Testis (tissue), 2 donors: ENCODE data around the gene KIAA0513.

Source experiments
- POLR2A ChIP-seq: fragments of 450-650 bp; IDR thresholded peaks from one replicate; pipeline ENCODE4 v1.6.1; 2017; ENCODE audit warnings: antibody characterized with exemption, mild to moderate bottlenecking, moderate library complexity
- TF ChIP-seq, protein P1 (sequence below), 3 experiments: fragments of 450-650 bp in 2 of 3; fragments of 200-600 bp in 1 of 3; sonication (generic) in 1 of 3; IDR thresholded peaks; one replicate each; pipeline ENCODE4 v1.5.1; 2016 to 2019; ENCODE audit warnings: antibody characterized with exemption in 3 of 3, mild to moderate bottlenecking in 2 of 3, moderate library complexity in 1 of 3

DNA sequence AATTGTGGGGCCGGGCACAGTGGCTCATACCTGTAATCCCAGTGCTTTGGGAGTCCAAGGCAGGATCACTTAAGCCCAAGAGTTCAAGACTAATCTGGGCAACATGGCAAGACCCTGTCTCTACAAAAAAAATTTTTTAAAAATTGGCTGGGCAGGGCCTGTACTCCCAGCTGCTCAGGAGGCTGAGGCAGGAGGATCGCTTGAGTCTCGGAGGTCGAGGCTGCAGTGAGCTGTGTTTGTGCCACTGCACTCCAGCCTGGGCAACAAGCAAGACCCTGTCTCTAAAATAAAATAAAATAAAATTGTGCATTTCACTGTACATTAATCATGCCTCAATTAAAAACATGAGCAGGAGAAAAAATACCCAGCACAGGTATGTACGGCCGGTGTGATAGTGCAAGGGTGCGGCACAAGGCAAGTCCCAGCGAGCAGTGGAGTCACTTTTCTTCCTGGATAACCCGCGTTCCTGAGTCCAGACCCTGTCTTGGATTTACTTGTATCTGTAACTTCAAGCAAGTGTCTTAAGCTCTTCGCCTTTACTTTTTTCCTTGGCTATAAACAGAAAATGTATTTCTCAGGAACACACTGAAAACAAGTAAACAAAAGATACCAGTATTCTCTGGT lies 27.6 kb upstream of the KIAA0513 start:
- TF ChIP-seq, protein P1, sequence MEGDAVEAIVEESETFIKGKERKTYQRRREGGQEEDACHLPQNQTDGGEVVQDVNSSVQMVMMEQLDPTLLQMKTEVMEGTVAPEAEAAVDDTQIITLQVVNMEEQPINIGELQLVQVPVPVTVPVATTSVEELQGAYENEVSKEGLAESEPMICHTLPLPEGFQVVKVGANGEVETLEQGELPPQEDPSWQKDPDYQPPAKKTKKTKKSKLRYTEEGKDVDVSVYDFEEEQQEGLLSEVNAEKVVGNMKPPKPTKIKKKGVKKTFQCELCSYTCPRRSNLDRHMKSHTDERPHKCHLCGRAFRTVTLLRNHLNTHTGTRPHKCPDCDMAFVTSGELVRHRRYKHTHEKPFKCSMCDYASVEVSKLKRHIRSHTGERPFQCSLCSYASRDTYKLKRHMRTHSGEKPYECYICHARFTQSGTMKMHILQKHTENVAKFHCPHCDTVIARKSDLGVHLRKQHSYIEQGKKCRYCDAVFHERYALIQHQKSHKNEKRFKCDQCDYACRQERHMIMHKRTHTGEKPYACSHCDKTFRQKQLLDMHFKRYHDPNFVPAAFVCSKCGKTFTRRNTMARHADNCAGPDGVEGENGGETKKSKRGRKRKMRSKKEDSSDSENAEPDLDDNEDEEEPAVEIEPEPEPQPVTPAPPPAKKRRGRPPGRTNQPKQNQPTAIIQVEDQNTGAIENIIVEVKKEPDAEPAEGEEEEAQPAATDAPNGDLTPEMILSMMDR (IDR thresholded peaks at IDR 0.05), result no peak
- TF ChIP-seq POLR2A, result no peak
